ENCODE data around the gene USP43. TPM values are rescaled to one million over a fixed set of nuclear protein-coding genes. Genes with fewer than 3 reads are reported as not detected.

The USP43 gene
- total RNA-seq, 1 donor from 2014 or later = 0.22 TPM

- TF ChIP-seq CTCF (IDR thresholded peaks at IDR 0.05; ENCODE audit: partially characterized antibody, unreplicated experiment) = no peak
- Mint-ChIP-seq H3K9me3 (ENCODE audit: unreplicated experiment) (no peaks in the 10 kb centered on the region), H3K4me3 (ENCODE audit: unreplicated experiment) (no peak overlapping the region), H3K27me3 (ENCODE audit: unreplicated experiment) (no peaks in the 10 kb centered on the region), H3K27ac (ENCODE audit: unreplicated experiment) (no peak overlapping the region), H3K36me3 (ENCODE audit: unreplicated experiment) (peaks cover 7% of the 10 kb centered on the region), H3K4me1 (ENCODE audit: low read depth, unreplicated experiment) (peaks cover 5% of the 10 kb centered on the region)
- no peak for DNase-seq
Observed at GRCh38 chr17:9676820-9677310, 31.5 kb downstream of the USP43 start.

GRCh38 chr17:9677411-9677810 is 32.1 kb downstream of the USP43 start:
- Mint-ChIP-seq H3K36me3 (ENCODE audit: unreplicated experiment) (peaks cover 7% of the 10 kb centered on the region), H3K27ac (ENCODE audit: unreplicated experiment) (no peak overlapping the region)

GRCh38 chr17:9677896-9678295 is 32.6 kb downstream of the USP43 start:
- Mint-ChIP-seq H3K4me3 (ENCODE audit: unreplicated experiment) (no peak overlapping the region), H3K4me1 (ENCODE audit: low read depth, unreplicated experiment) (peaks cover 5% of the 10 kb centered on the region), H3K36me3 (ENCODE audit: unreplicated experiment) (peaks cover 7% of the 10 kb centered on the region), H3K9me3 (ENCODE audit: unreplicated experiment) (no peaks in the 10 kb centered on the region), H3K27ac (ENCODE audit: unreplicated experiment) (no peak overlapping the region), H3K27me3 (ENCODE audit: unreplicated experiment) (no peaks in the 10 kb centered on the region)
- no peak for TF ChIP-seq CTCF (IDR thresholded peaks at IDR 0.05; ENCODE audit: partially characterized antibody, unreplicated experiment)
- DNase-seq = no peak

More at GRCh38 chr17:9677411-9677810, 32.1 kb downstream of the USP43 start:
- DNase-seq = no peak
- no peak for TF ChIP-seq CTCF (IDR thresholded peaks at IDR 0.05; ENCODE audit: partially characterized antibody, unreplicated experiment)
- H3K4me3 Mint-ChIP-seq (ENCODE audit: unreplicated experiment) = no peak overlapping the region
- peaks cover 5% of the 10 kb centered on the region for H3K4me1 Mint-ChIP-seq (ENCODE audit: low read depth, unreplicated experiment)
- H3K27me3 Mint-ChIP-seq (ENCODE audit: unreplicated experiment) = no peaks in the 10 kb centered on the region
- no peaks in the 10 kb centered on the region for H3K9me3 Mint-ChIP-seq (ENCODE audit: unreplicated experiment)

DNA sequence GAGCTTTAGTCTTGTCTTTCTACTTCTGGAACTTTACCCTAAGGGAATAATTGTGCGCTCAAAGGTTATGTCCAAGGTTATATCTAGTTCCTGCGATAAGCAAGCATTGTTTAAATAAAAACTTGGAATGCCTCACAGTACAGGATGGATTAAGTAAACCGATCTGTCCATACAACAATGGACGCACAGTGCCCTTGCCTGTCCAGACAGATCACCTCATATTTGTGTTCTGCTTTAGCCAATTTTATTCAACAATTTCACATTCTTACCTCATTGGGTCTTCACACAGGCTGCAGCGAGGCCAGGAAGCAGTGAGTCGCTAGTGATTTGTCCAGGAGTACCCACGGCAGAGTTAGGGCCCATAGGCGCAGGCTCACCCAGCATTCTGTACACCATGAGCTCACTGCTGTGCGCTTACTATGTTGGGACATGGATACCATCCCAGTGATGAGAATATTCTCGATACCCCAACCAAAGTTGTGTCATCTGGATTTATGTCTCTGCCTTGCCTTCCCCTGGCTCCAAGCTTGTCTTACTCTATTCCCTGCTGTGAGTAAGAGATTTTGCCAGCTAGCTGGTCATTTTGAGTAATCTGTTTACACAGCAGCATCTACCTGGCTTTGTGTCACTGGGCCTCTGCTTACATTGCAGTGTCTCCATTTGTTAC is 39.8 kb downstream of the USP43 start:
- DNase-seq = no peak
- Mint-ChIP-seq H3K27me3 (ENCODE audit: unreplicated experiment) (no peaks in the 10 kb centered on the region), H3K4me1 (ENCODE audit: low read depth, unreplicated experiment) (no peaks in the 10 kb centered on the region), H3K9me3 (ENCODE audit: unreplicated experiment) (no peaks in the 10 kb centered on the region), H3K27ac (ENCODE audit: unreplicated experiment) (no peak overlapping the region), H3K4me3 (ENCODE audit: unreplicated experiment) (no peak overlapping the region), H3K36me3 (ENCODE audit: unreplicated experiment) (peaks cover 5% of the 10 kb centered on the region)
- no peak for TF ChIP-seq CTCF (IDR thresholded peaks at IDR 0.05; ENCODE audit: partially characterized antibody, unreplicated experiment)

DNA sequence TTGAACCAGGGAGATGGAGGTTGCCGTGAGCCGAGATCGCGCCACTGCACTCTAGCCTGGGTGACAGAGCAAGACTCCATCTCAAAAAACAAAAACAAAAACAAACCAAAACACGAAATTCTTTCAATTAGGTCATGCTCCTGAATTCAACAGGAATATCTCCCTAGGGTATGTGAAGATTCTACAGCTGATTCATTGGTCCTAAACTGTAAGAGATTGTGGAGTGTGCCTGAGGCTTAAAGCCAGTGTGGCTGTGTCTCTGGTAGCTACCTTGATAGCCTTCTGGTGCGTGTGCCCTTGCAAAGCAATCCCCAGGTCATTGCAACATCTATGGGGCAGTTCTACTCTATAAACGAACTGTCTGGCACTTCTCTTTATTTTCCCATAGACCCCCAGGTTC is 48.4 kb downstream of the USP43 start:
- H3K4me3 Mint-ChIP-seq (ENCODE audit: unreplicated experiment) = no peak overlapping the region
- DNase-seq = no peak
- H3K36me3 Mint-ChIP-seq (ENCODE audit: unreplicated experiment) = peaks cover 6% of the 10 kb centered on the region
- no peak overlapping the region for H3K27ac Mint-ChIP-seq (ENCODE audit: unreplicated experiment)
- H3K9me3 Mint-ChIP-seq (ENCODE audit: unreplicated experiment) = no peaks in the 10 kb centered on the region
- peaks cover 4% of the 10 kb centered on the region for H3K27me3 Mint-ChIP-seq (ENCODE audit: unreplicated experiment)
- no peak for TF ChIP-seq CTCF (IDR thresholded peaks at IDR 0.05; ENCODE audit: partially characterized antibody, unreplicated experiment)
- no peaks in the 10 kb centered on the region for H3K4me1 Mint-ChIP-seq (ENCODE audit: low read depth, unreplicated experiment)
